Measurements from ENCODE around the gene TMEM270. TPM values are rescaled to one million over a fixed set of nuclear protein-coding genes. Genes with fewer than 3 reads are reported as not detected.
A peak's percentile ranks its signal among the peaks of the same experiment; 100 is the strongest.

Gene TMEM270
- polyA plus RNA-seq, 1 experiment: not detected

DNA sequence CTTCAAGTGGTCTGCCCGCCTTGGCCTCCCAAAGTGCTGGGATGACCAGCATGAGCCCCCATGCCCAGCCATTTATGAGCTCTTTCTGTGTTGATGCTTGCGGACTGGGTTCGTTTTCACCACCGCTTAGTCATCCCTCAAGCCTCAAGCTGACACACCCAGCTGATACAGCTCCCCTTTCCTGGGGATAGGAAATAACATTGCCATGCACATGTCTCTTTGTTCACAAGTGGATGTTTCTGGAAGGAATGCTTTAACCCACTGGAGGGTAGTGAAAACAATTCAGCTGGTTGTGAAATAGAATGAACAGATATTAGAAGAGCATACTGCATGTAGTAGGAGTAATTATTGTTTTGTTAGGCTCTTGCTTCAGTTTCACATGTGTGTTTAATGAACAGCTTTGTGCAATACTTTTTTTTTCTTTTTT is 10.2 kb upstream of the TMEM270 start:
- Histone ChIP-seq H3K4me3 (ENCODE audit: low read depth, low read length) (no peak overlapping the region), H3K36me3 (ENCODE audit: control insufficient read depth, insufficient read depth, low read length) (no peaks in the 10 kb centered on the region), H3K27me3 (ENCODE audit: control insufficient read depth, insufficient read depth, low read length) (no peaks in the 10 kb centered on the region)
- DNase-seq (ENCODE audit: low read depth): peak; percentile 99
- TF ChIP-seq, protein P1, sequence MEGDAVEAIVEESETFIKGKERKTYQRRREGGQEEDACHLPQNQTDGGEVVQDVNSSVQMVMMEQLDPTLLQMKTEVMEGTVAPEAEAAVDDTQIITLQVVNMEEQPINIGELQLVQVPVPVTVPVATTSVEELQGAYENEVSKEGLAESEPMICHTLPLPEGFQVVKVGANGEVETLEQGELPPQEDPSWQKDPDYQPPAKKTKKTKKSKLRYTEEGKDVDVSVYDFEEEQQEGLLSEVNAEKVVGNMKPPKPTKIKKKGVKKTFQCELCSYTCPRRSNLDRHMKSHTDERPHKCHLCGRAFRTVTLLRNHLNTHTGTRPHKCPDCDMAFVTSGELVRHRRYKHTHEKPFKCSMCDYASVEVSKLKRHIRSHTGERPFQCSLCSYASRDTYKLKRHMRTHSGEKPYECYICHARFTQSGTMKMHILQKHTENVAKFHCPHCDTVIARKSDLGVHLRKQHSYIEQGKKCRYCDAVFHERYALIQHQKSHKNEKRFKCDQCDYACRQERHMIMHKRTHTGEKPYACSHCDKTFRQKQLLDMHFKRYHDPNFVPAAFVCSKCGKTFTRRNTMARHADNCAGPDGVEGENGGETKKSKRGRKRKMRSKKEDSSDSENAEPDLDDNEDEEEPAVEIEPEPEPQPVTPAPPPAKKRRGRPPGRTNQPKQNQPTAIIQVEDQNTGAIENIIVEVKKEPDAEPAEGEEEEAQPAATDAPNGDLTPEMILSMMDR (IDR thresholded peaks at IDR 0.05; ENCODE audit: insufficient read depth, low read depth, low read length): no peak
- POLR2A ChIA-PET: interaction anchor here (0.6 to 0.9 kb wide), 4 partner anchors 8 to 455 kb away, joined by 3 to 9 read pairs (median 6); partner anchors contain the start of gene METTL27
- CTCF ChIA-PET: interaction anchor here (0.9 to 2.1 kb wide), 7 partner anchors 15 to 243 kb away, joined by 3 to 7 read pairs (median 3); partner anchors contain the start of gene STX1A

DNA sequence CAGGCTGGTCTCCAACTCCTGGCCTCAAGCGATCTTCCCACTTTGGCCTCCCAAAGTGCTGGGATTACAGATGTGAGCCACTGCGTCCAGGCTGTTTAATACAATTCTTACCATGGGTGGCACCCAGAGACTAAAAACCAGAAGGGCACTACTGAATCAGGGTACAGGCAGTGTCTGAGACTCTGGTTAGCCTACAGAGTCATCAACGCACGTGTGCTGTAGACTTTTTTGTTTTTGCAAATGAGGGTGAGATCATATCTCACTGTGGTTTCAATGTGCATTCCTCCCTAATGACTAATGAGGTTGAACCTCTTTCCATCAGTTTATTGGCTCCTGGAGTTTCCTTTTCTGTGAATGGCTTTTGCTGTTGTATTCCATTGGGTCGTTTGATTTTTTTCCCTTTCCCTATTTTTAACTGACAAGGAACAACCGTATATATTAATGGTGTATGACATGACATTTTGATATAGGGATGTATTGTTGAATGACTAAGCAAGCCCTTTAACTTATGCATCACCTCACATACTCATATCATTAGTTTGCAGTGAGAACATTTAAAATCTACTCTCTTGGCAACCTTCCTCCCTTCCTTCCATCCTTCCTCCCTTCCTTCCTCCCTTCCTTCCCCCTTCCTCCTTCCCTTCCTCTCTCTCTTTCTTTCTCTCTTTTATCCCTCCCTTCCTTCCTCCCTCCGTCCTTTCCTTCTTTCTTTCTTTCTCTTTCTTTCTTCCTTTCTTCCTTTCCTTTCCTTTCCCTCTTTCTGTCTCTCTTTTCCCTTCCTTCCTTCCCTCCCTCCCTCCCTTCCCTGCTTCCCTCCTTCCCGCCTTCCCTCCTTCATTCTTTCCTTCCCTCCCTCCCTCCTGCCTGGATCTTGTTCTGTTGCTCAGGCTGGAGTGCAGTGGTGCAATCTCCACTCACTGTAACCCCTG is 9.3 kb upstream of the TMEM270 start:
- no peak overlapping the region for H3K4me3 ChIP-seq (ENCODE audit: low read depth, low read length)
- TF ChIP-seq, protein P1 (IDR thresholded peaks at IDR 0.05; ENCODE audit: insufficient read depth, low read depth, low read length): no peak

DNA sequence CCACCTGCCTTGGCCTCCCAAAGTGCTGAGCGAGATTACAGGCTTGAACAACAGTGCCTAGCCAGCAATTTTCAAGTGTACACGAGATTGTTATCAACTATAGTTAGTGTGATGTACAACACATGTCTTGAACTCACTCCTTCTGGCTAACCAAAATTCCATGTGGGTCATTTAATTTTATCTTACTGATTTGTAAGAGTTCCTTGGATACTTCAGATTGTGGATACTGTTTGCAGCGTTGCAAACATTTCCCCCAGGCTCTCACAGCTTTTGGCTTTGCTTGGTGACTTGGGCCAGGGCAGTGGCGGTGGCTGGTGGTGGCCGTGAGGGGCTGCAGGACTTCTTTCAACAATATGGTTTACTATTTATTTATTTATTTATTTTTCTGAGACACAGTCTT is 8.5 kb upstream of the TMEM270 start:
- CTCF ChIA-PET: interaction anchor here (1.3 to 3.1 kb wide), 2 partner anchors 26 to 118 kb away, joined by 3 to 20 read pairs; no protein-coding TSS in a partner anchor
- TF ChIP-seq, protein P1 (IDR thresholded peaks at IDR 0.05; ENCODE audit: insufficient read depth, low read depth, low read length): no peak

More for the DNA sequence above, 9.3 kb upstream of the TMEM270 start:
- Histone ChIP-seq H3K36me3 (ENCODE audit: control insufficient read depth, insufficient read depth, low read length) (no peaks in the 10 kb centered on the region), H3K27me3 (ENCODE audit: control insufficient read depth, insufficient read depth, low read length) (no peaks in the 10 kb centered on the region)
- POLR2A ChIA-PET: no interaction called here
- CTCF ChIA-PET: interaction anchor here (0.9 to 2.1 kb wide), 5 partner anchors 14 to 244 kb away, joined by 3 to 7 read pairs (median 3); partner anchors contain the start of gene STX1A
- DNase-seq (ENCODE audit: low read depth): peak; percentile 95

DNA sequence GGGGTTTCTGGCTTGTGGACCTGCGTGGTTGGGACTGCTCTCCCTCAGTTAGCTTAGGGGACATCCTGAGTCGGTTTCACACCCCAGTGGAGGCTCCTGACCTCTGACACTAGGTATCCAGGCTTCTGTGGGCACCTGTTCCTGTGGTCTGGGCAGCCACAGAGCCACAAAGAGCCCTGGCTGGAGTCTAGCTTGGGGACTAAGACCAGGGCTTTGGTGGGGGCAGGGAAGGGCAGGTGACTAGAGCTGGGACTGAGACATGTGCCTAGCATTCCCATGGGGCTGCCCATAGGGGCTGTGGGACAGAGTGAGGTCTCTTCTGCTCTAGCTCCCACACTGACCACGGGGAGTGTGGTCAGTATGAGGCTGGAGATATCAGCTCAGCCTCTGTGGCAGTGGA is 4.0 kb upstream of the TMEM270 start:
- no peaks in the 10 kb centered on the region for H3K36me3 ChIP-seq (ENCODE audit: control insufficient read depth, insufficient read depth, low read length)
- no peaks in the 10 kb centered on the region; the same call in 1 of the 2 replicates for H3K27me3 ChIP-seq (ENCODE audit: control insufficient read depth, insufficient read depth, low read length)
- CTCF ChIA-PET: interaction anchor here (0.7 to 4.2 kb wide), 13 partner anchors 9 to 322 kb away, joined by 3 to 58 read pairs (median 4); no protein-coding TSS in a partner anchor
- TF ChIP-seq, protein P1 (IDR thresholded peaks at IDR 0.05; ENCODE audit: insufficient read depth, low read depth, low read length): no peak
- no peak for DNase-seq (ENCODE audit: low read depth)
- POLR2A ChIA-PET: no interaction called here
- H3K4me3 ChIP-seq (ENCODE audit: low read depth, low read length): no peak overlapping the region

More for the DNA sequence above, 8.5 kb upstream of the TMEM270 start:
- no peak for DNase-seq (ENCODE audit: low read depth)
- H3K4me3 ChIP-seq (ENCODE audit: low read depth, low read length): no peak overlapping the region
- H3K27me3 ChIP-seq (ENCODE audit: control insufficient read depth, insufficient read depth, low read length): no peaks in the 10 kb centered on the region; the same call in 1 of the 2 replicates
- H3K36me3 ChIP-seq (ENCODE audit: control insufficient read depth, insufficient read depth, low read length): no peaks in the 10 kb centered on the region
- POLR2A ChIA-PET: no interaction called here

DNA sequence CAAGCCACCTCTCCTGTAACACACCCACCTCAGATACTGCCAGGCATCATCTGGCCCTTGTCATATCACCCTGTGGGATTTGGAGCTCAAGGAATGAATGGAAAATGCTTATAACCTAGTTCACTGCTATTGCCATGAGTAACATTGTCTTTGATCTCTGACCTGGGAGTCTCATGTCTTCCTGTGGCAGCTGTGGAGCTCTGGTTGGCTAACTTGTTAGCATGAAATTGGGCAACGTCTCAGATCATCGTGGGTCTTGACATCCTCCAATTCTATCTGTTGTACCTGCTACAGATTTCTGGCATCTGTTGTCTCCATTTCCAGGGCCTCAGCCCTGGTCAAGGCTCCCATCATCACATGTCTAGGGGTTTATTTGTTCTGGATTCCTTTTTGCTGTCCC is 2.2 kb upstream of the TMEM270 start:
- no peak for DNase-seq (ENCODE audit: low read depth)
- Histone ChIP-seq H3K4me3 (ENCODE audit: low read depth, low read length) (no peak overlapping the region), H3K27me3 (ENCODE audit: control insufficient read depth, insufficient read depth, low read length) (no peaks in the 10 kb centered on the region; the same call in 1 of the 2 replicates), H3K36me3 (ENCODE audit: control insufficient read depth, insufficient read depth, low read length) (no peaks in the 10 kb centered on the region)
- TF ChIP-seq, protein P1 (IDR thresholded peaks at IDR 0.05; ENCODE audit: insufficient read depth, low read depth, low read length): no peak
- ChIA-PET POLR2A (no interaction called here), CTCF (interaction anchor here (1.1 to 1.7 kb wide), 3 partner anchors 37 to 54 kb away, joined by 4 to 5 read pairs (median 4); no protein-coding TSS in a partner anchor)

Measured in BJ (cell line).